Measurements from ENCODE around the gene SPNS3. TPM values are rescaled to one million over a fixed set of nuclear protein-coding genes. Genes with fewer than 3 reads are reported as not detected.

SPNS3 gene
- total and polyA plus RNA-seq, 2 of the 4 experiments (the other 2 are of a cell fraction), result 0.18 TPM; not detected in 1

DNA sequence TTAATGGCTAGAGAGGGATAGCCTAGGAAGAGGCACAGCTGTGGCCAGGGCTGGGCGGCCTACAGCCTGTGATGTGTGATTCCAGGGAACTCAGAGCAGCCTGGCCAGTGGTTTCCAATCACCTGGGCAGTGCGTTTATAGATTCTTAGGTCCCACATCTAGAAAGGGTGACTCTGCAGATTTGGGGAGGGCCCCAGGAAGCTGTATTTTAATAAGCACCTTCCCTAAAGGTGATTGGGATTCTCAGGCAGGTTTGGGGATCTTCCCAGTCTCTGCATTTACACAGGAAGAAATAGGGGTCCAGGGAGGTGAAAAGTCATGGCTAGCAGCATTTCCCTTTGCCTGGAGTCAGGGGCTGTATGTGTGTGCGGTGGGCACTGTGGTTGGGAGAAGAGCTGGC is 74.5 kb downstream of the SPNS3 start:
- no peak overlapping the region for H3K9ac ChIP-seq (ENCODE audit: low read depth, low read length)
- dilution Hi-C loops (cut with HindIII; ENCODE audit: low sequenced_read_pairs, unreplicated experiment) (no loop called here), intact Hi-C loops (cut with micrococcal nuclease) (no loop called here), in situ Hi-C loops (cut with MboI; ENCODE audit: low sequenced_read_pairs) (no loop called here)
- no peak overlapping the region for H2AFZ ChIP-seq (replicated peaks; ENCODE audit: low read length, poor library complexity)
- no peak overlapping the region for H3K14ac ChIP-seq (replicated peaks; ENCODE audit: low read depth, low read length)
- H4K8ac ChIP-seq (ENCODE audit: low read depth in 2 of 2, low read length in 2 of 2), result no peak overlapping the region
- H2BK15ac ChIP-seq (ENCODE audit: low read depth, low read length), result no peak overlapping the region
- no peaks in the 10 kb centered on the region for H3K36me3 ChIP-seq (ENCODE audit: control insufficient read depth, insufficient read depth, low read length)
- H2AK5ac ChIP-seq (ENCODE audit: low read depth, low read length), result no peak overlapping the region
- H3K4ac ChIP-seq (ENCODE audit: low read depth, low read length), result no peak overlapping the region
- WGBS, 2 experiments (ENCODE audit: extremely low coverage in 2 of 2, insufficient read length in 1 of 2), result 90% methylated on average over 2 of the region's 3 CpGs; no CpG with 5 or more reads in 1 of the 2 experiments
- H3K23ac ChIP-seq (ENCODE audit: low read depth, low read length), result no peak overlapping the region
- H3K27ac ChIP-seq (ENCODE audit: insufficient read depth, low read length), result no peak overlapping the region
- no peak overlapping the region for H3K18ac ChIP-seq (ENCODE audit: low read depth, low read length)
- ChIA-PET CTCF (no interaction called here), POLR2A (ENCODE audit: unreplicated experiment) (no interaction called here)
- no peak overlapping the region for H2BK120ac ChIP-seq (ENCODE audit: low read depth, low read length)
- no peaks in the 10 kb centered on the region for H3K4me1 ChIP-seq (ENCODE audit: control insufficient read depth, insufficient read depth, low read length)
- H3K9me3 ChIP-seq (ENCODE audit: control insufficient read depth, insufficient read depth, low read length), result no peaks in the 10 kb centered on the region
- H3K56ac ChIP-seq (ENCODE audit: extremely low read depth, insufficient read depth, low read length), result no peak overlapping the region
- DNase-seq (no peak), ATAC-seq (ENCODE audit: low read depth) (no peak)
- no peaks in the 10 kb centered on the region for H4K20me1 ChIP-seq (ENCODE audit: insufficient read depth, low read length)
- no peaks in the 10 kb centered on the region for H3K9me1 ChIP-seq (ENCODE audit: insufficient read depth, low read length)
- H2AK9ac ChIP-seq (replicated peaks; ENCODE audit: low read depth, low read length, poor library complexity), result no peak overlapping the region
- no TSS peak for BruUV-seq (replicated peaks)
- no peak overlapping the region for H2BK20ac ChIP-seq (ENCODE audit: low read depth, low read length)
- no peak overlapping the region for H4K5ac ChIP-seq (ENCODE audit: low read depth, low read length)
- H3K4me2 ChIP-seq (ENCODE audit: low read depth, low read length), result no peak overlapping the region
- H2BK5ac ChIP-seq (ENCODE audit: low read depth, low read length, poor library complexity, severe bottlenecking), result no peak overlapping the region
- peaks cover 42% of the 10 kb centered on the region; the same call in 1 of the 2 replicates for H3K27me3 ChIP-seq (ENCODE audit: control insufficient read depth, insufficient read depth, low read length)
- no peak overlapping the region for H4K91ac ChIP-seq (ENCODE audit: insufficient read depth, low read depth, low read length)
- H3K4me3 ChIP-seq (ENCODE audit: insufficient read depth, low read depth, low read length), result no peak overlapping the region
- no peaks in the 10 kb centered on the region for H3K79me1 ChIP-seq (ENCODE audit: low read depth in 1 of 2, low read length in 2 of 2)
- TF ChIP-seq BHLHE40 (IDR thresholded peaks at IDR 0.05; ENCODE audit: low read depth, low read length) (no peak), SMC3 (IDR thresholded peaks at IDR 0.05; ENCODE audit: low read depth, low read length) (no peak), CEBPB (IDR thresholded peaks at IDR 0.05; ENCODE audit: low read depth, low read length) (no peak), MAFK (IDR thresholded peaks at IDR 0.05; ENCODE audit: low read depth, low read length) (no peak), MAZ (IDR thresholded peaks at IDR 0.05; ENCODE audit: borderline replicate concordance, low read depth, low read length) (no peak), FOS (IDR thresholded peaks at IDR 0.05; ENCODE audit: low read depth, low read length) (no peak), RAD21 (IDR thresholded peaks at IDR 0.05; ENCODE audit: low read length) (no peak), ELK1 (IDR thresholded peaks at IDR 0.05; ENCODE audit: borderline replicate concordance, low read depth, low read length) (no peak)

Data from IMR-90 (cell line).